ENCODE results near the gene ADAMTS17.

- TF ChIP-seq CTCF (IDR thresholded peaks at IDR 0.05; ENCODE audit: low read depth, low read length) (no peak), EZH2phosphoT487 (IDR thresholded peaks at IDR 0.05; ENCODE audit: low read depth) (no peak)
Measured at GRCh38 chr15:99976811-99977271, 364.9 kb downstream of the ADAMTS17 start.

Measured in OCI-LY3 (cell line).